CD4-positive, alpha-beta memory T cell (primary cell): Measurements from ENCODE around the gene SLC66A2. TPM values are rescaled to one million over a fixed set of nuclear protein-coding genes. Genes with fewer than 3 reads are reported as not detected.

ENCODE experiments used
- CTCF ChIA-PET: fragments of 350-600 bp; sonication (Branson Sonifier 250); formaldehyde crosslinking; loops from one replicate; lab custom pipeline; 2021; ENCODE audit warnings: inconsistent platforms; ENCODE audit not compliant: partially characterized antibody; lab: Charles Lee
- POLR2A ChIA-PET: fragments of 350-600 bp; sonication (Branson Sonifier 250); formaldehyde crosslinking; loops from one replicate; lab custom pipeline; 2021; ENCODE audit not compliant: partially characterized antibody; lab: Charles Lee
- DNase-seq, 5 donors: peaks; one replicate each; pipeline versions ENCODE4 v3.0.0 to v3.0.0-alpha.2; 2020 to 2022; ENCODE audit warnings: mixed read lengths in 1 of 5
- H3K27ac ChIP-seq: one replicate; pipeline ENCODE4 v1.7.0; 2013; ENCODE audit warnings: low read depth, low read length
- H3K27me3 ChIP-seq: 2 replicates; pipeline ENCODE4 v1.7.0; 2013; ENCODE audit warnings: mild to moderate bottlenecking, low read length, moderate library complexity; ENCODE audit not compliant: insufficient read depth
- H3K36me3 ChIP-seq: 2 replicates; pipeline ENCODE4 v1.7.0; 2013; ENCODE audit warnings: mild to moderate bottlenecking, low read length, moderate library complexity; ENCODE audit not compliant: insufficient read depth
- H3K4me1 ChIP-seq: 2 replicates; pipeline ENCODE4 v1.7.0; 2013; ENCODE audit warnings: mild to moderate bottlenecking, low read length, moderate library complexity; ENCODE audit not compliant: insufficient read depth
- H3K4me3 ChIP-seq, 2 donors: one replicate each; pipeline ENCODE4 v1.7.0; 2013; ENCODE audit warnings: low read length in 2 of 2, mild to moderate bottlenecking in 1 of 2
- H3K9me3 ChIP-seq, 2 donors: one replicate each; pipeline ENCODE4 v1.7.0; 2013; ENCODE audit warnings: low read length in 2 of 2, control low read depth in 1 of 2; ENCODE audit not compliant: control insufficient read depth in 1 of 2
- H3K27ac Mint-ChIP-seq, 7 donors: one replicate each; pipeline ENCODE4 v1.8.0; 2020 to 2021; ENCODE audit warnings: mixed read lengths in 7 of 7, mild to moderate bottlenecking in 6 of 7, inconsistent platforms in 3 of 7, moderate library complexity in 3 of 7
- H3K27me3 Mint-ChIP-seq, 2 donors: one replicate each; pipeline ENCODE4 v1.8.0; 2020 to 2021; ENCODE audit warnings: mixed read lengths in 2 of 2
- H3K36me3 Mint-ChIP-seq, 2 donors: one replicate each; pipeline ENCODE4 v1.8.0; 2020 to 2021; ENCODE audit warnings: mixed read lengths in 2 of 2, inconsistent platforms in 1 of 2, mild to moderate bottlenecking in 1 of 2
- H3K4me1 Mint-ChIP-seq, 4 donors: one replicate each; pipeline ENCODE4 v1.8.0; 2020 to 2021; ENCODE audit warnings: mixed read lengths in 4 of 4, mild to moderate bottlenecking in 1 of 4
- H3K4me3 Mint-ChIP-seq, 8 donors: one replicate each; pipeline ENCODE4 v1.8.0; 2020 to 2021; ENCODE audit warnings: mixed read lengths in 8 of 8, mild to moderate bottlenecking in 7 of 8, moderate library complexity in 6 of 8, inconsistent platforms in 3 of 8
- H3K9me3 Mint-ChIP-seq, 8 donors: one replicate each; pipeline ENCODE4 v1.8.0; 2020 to 2021; ENCODE audit warnings: mixed read lengths in 8 of 8, mild to moderate bottlenecking in 5 of 8, inconsistent platforms in 3 of 8, moderate library complexity in 1 of 8
- intact Hi-C: fragments of 100-400 bp; cut with micrococcal nuclease; formaldehyde crosslinking; loops from one replicate; pipeline ENCODE4 v1.15.1; 2023
- polyA plus RNA-seq, 2 donors: library from polyadenylated mRNA; unstranded; fragments of 300-500 nt; fragmentation: Illumina TruSeq; gene quantifications; one replicate each; pipeline ENCODE4 v1.2.3, GENCODE V29; 2021
- total RNA-seq, 2 experiments: library from RNA; stranded (reverse); gene quantifications; one replicate each; pipeline ENCODE4 v1.2.3, GENCODE V29; 2021

Gene SLC66A2
- total and polyA plus RNA-seq, 4 experiments from 2014 or later, result 15.7 to 26.4 (median 23.6) TPM

- Mint-ChIP-seq H3K27ac (peak overlapping the region in 5 of 7 donors; percentile 30 to 77 (median 41)), H3K4me3 (peak overlapping the region; percentile 53 to 85 (median 80)), H3K4me1 (peaks cover 17 to 42% (median 29%) of the 10 kb centered on the region in 4 donors), H3K9me3 (peaks cover 0 to 2% (median 0%) of the 10 kb centered on the region in 8 donors), H3K27me3 (peaks cover 0 to 3% of the 10 kb centered on the region in 2 donors), H3K36me3 (peaks cover 0 to 4% of the 10 kb centered on the region in 2 donors)
- intact Hi-C loops, result loop anchor here (1.0 to 10.0 kb wide), 3 partner anchors 12 to 439 kb away; partner anchors contain the start of genes SLC66A2 and TXNL4A
- ChIA-PET CTCF (interaction anchor here (0.8 to 2.4 kb wide), 4 partner anchors 9 to 24 kb away, joined by 3 to 10 read pairs (median 6); partner anchors contain the start of genes SLC66A2 and TXNL4A), POLR2A (interaction anchor here (0.9 to 2.5 kb wide), 7 partner anchors 10 to 146 kb away, joined by 3 to 11 read pairs (median 4); partner anchors contain the start of genes RBFA and SLC66A2)
- H3K27me3 ChIP-seq, result no peaks in the 10 kb centered on the region
- H3K27ac ChIP-seq, result peak overlapping the region; percentile 54
- peaks cover 38% of the 10 kb centered on the region for H3K4me1 ChIP-seq
- DNase-seq, result no peak
- H3K4me3 ChIP-seq, result peak overlapping the region in 1 of 2 donors; percentile 62
- H3K9me3 ChIP-seq, result no peaks in the 10 kb centered on the region
- H3K36me3 ChIP-seq, result no peaks in the 10 kb centered on the region
These were observed 12.3 kb upstream of the SLC66A2 start for GRCh38 chr18:79963658-79964329.

- ChIA-PET POLR2A (interaction anchor here (0.9 to 1.0 kb wide), 3 partner anchors 11 to 147 kb away, joined by 3 read pairs; partner anchors contain the start of gene SLC66A2), CTCF (interaction anchor here (0.8 to 2.4 kb wide), 5 partner anchors 8 to 196 kb away, joined by 3 to 10 read pairs (median 3); partner anchors contain the start of genes SLC66A2 and TXNL4A)
- intact Hi-C loops, result loop anchor here (10.0 kb wide), 1 partner anchor 438 kb away; no protein-coding TSS in a partner anchor
These were observed 11.6 kb upstream of the SLC66A2 start for GRCh38 chr18:79962835-79963657.

GRCh38 chr18:79962311-79962710 lies 10.9 kb upstream of the SLC66A2 start:
- no peak overlapping the region for H3K27ac ChIP-seq
- peak overlapping the region in 5 of 7 donors; percentile 23 to 96 (median 37) for H3K27ac Mint-ChIP-seq
- peaks cover 0 to 3% of the 10 kb centered on the region in 2 donors for H3K27me3 Mint-ChIP-seq
- H3K4me1 Mint-ChIP-seq, result peaks cover 17 to 36% (median 29%) of the 10 kb centered on the region in 4 donors
- no peak overlapping the region for H3K4me3 Mint-ChIP-seq
- POLR2A ChIA-PET, result interaction anchor here (1.0 to 1.2 kb wide), 2 partner anchors 21 to 71 kb away, joined by 3 read pairs; no protein-coding TSS in a partner anchor
- DNase-seq, result no peak
- H3K27me3 ChIP-seq, result no peaks in the 10 kb centered on the region
- CTCF ChIA-PET, result interaction anchor here (1.4 to 2.4 kb wide), 2 partner anchors 26 to 197 kb away, joined by 3 to 10 read pairs; partner anchors contain the start of gene TXNL4A
- H3K36me3 Mint-ChIP-seq, result peaks cover 0 to 4% of the 10 kb centered on the region in 2 donors
- no peaks in the 10 kb centered on the region for H3K9me3 ChIP-seq
- H3K9me3 Mint-ChIP-seq, result peaks cover 0 to 2% (median 0%) of the 10 kb centered on the region in 8 donors
- H3K36me3 ChIP-seq, result no peaks in the 10 kb centered on the region
- no peak overlapping the region for H3K4me3 ChIP-seq
- intact Hi-C loops, result loop anchor here (10.0 kb wide), 1 partner anchor 438 kb away; no protein-coding TSS in a partner anchor
- peaks cover 38% of the 10 kb centered on the region for H3K4me1 ChIP-seq

More at GRCh38 chr18:79962835-79963657, 11.6 kb upstream of the SLC66A2 start:
- Mint-ChIP-seq H3K4me1 (peaks cover 17 to 42% (median 29%) of the 10 kb centered on the region in 4 donors), H3K9me3 (peaks cover 0 to 2% (median 0%) of the 10 kb centered on the region in 8 donors), H3K36me3 (peaks cover 0 to 4% of the 10 kb centered on the region in 2 donors), H3K27ac (peak overlapping the region; percentile 76 to 96 (median 88)), H3K27me3 (peaks cover 0 to 3% of the 10 kb centered on the region in 2 donors), H3K4me3 (peak overlapping the region; percentile 71 to 85 (median 80))
- H3K27me3 ChIP-seq, result no peaks in the 10 kb centered on the region
- no peaks in the 10 kb centered on the region for H3K9me3 ChIP-seq
- peak; percentile 45 to 77 (median 52) for DNase-seq
- H3K4me1 ChIP-seq, result peaks cover 38% of the 10 kb centered on the region
- peak overlapping the region; percentile 54 for H3K27ac ChIP-seq
- no peaks in the 10 kb centered on the region for H3K36me3 ChIP-seq
- H3K4me3 ChIP-seq, result peak overlapping the region in 1 of 2 donors; percentile 13

GRCh38 chr18:79961527-79962291 lies 10.3 kb upstream of the SLC66A2 start:
- Histone ChIP-seq H3K27me3 (no peaks in the 10 kb centered on the region), H3K4me1 (peaks cover 38% of the 10 kb centered on the region), H3K27ac (no peak overlapping the region), H3K36me3 (no peaks in the 10 kb centered on the region), H3K9me3 (no peaks in the 10 kb centered on the region), H3K4me3 (no peak overlapping the region)
- peaks cover 0 to 2% (median 0%) of the 10 kb centered on the region in 8 donors for H3K9me3 Mint-ChIP-seq
- CTCF ChIA-PET, result interaction anchor here (1.1 to 2.4 kb wide), 3 partner anchors 24 to 198 kb away, joined by 3 to 10 read pairs (median 5); partner anchors contain the start of gene TXNL4A
- H3K27me3 Mint-ChIP-seq, result peaks cover 0 to 3% of the 10 kb centered on the region in 2 donors
- DNase-seq, result no peak
- H3K4me3 Mint-ChIP-seq, result no peak overlapping the region
- POLR2A ChIA-PET, result interaction anchor here (1.0 to 1.3 kb wide), 3 partner anchors 10 to 72 kb away, joined by 3 read pairs; partner anchors contain the start of gene SLC66A2
- peaks cover 17 to 32% (median 27%) of the 10 kb centered on the region in 4 donors for H3K4me1 Mint-ChIP-seq
- peaks cover 0 to 4% of the 10 kb centered on the region in 2 donors for H3K36me3 Mint-ChIP-seq
- intact Hi-C loops, result loop anchor here (10.0 kb wide), 1 partner anchor 437 kb away; no protein-coding TSS in a partner anchor
- peak overlapping the region in 3 of 7 donors; percentile 23 to 52 (median 37) for H3K27ac Mint-ChIP-seq

- Histone ChIP-seq H3K4me3 (no peak overlapping the region), H3K4me1 (peaks cover 38% of the 10 kb centered on the region), H3K27ac (no peak overlapping the region), H3K27me3 (no peaks in the 10 kb centered on the region), H3K9me3 (no peaks in the 10 kb centered on the region), H3K36me3 (no peaks in the 10 kb centered on the region)
- H3K4me1 Mint-ChIP-seq, result peaks cover 17 to 32% (median 27%) of the 10 kb centered on the region in 4 donors
- DNase-seq, result no peak
- POLR2A ChIA-PET, result interaction anchor here (1.3 kb wide), 1 partner anchor 9 kb away, joined by 3 read pairs; the partner anchor contains the start of gene SLC66A2
- peak overlapping the region in 3 of 8 donors; percentile 42 to 79 (median 60) for H3K4me3 Mint-ChIP-seq
- peaks cover 0 to 3% of the 10 kb centered on the region in 2 donors for H3K27me3 Mint-ChIP-seq
- H3K36me3 Mint-ChIP-seq, result peaks cover 0 to 4% of the 10 kb centered on the region in 2 donors
- CTCF ChIA-PET, result interaction anchor here (1.1 kb wide), 1 partner anchor 25 kb away, joined by 5 read pairs; no protein-coding TSS in a partner anchor
- intact Hi-C loops, result loop anchor here (10.0 kb wide), 1 partner anchor 436 kb away; no protein-coding TSS in a partner anchor
- H3K9me3 Mint-ChIP-seq, result peaks cover 0 to 2% (median 0%) of the 10 kb centered on the region in 8 donors
- peak overlapping the region in 1 of 7 donors; percentile 31 for H3K27ac Mint-ChIP-seq
These were observed 9.6 kb upstream of the SLC66A2 start for GRCh38 chr18:79960921-79961526.
